HUDEP-2 (cell line): ENCODE data around the gene MAPK11.

Experiments
- DNase-seq, 76 experiments: peaks; one replicate each; lab custom pipeline; 2025; ENCODE audit not compliant: unreplicated experiment in 76 of 76; lab: John Stamatoyannopoulos, UW

Gene MAPK11

GRCh38 chr22:50215297-50216054 lies 54.7 kb downstream of the MAPK11 start:
- no peak for DNase-seq
